WI38 (cell line): ENCODE measurements around the gene KIF26B.
"Not testable (repeated sequence)": the region's sequence is repeated elsewhere in the genome, so short reads cannot be mapped to it uniquely, and the experiment has no call there.

Experiments used
- H3K4me3 ChIP-seq: 2 replicates; pipeline ENCODE4 v1.5.1; 2011; ENCODE audit warnings: low read depth, mild to moderate bottlenecking, control low read depth, low read length
- CTCF ChIP-seq: IDR thresholded peaks from 2 replicates; pipeline ENCODE4 v1.5.1; 2012; ENCODE audit warnings: low read depth, mild to moderate bottlenecking, control low read depth, low read length

KIF26B gene

GRCh38 chr1:245353915-245354775 is 199.4 kb downstream of the KIF26B start:
- TF ChIP-seq CTCF = no peak
- no peak overlapping the region for H3K4me3 ChIP-seq

- not testable (repeated sequence) for H3K4me3 ChIP-seq
These were observed 201.3 kb downstream of the KIF26B start for GRCh38 chr1:245355851-245356630.

GRCh38 chr1:245356891-245357585 is 202.3 kb downstream of the KIF26B start:
- TF ChIP-seq CTCF = no peak
- no peak overlapping the region for H3K4me3 ChIP-seq

GRCh38 chr1:245359101-245359680 is 204.4 kb downstream of the KIF26B start:
- not testable (repeated sequence) for H3K4me3 ChIP-seq

- no peak for TF ChIP-seq CTCF
- H3K4me3 ChIP-seq = no peak overlapping the region
These were observed 206.3 kb downstream of the KIF26B start for GRCh38 chr1:245361065-245361464.

GRCh38 chr1:245361951-245362350 is 207.2 kb downstream of the KIF26B start:
- TF ChIP-seq CTCF = no peak
- H3K4me3 ChIP-seq = no peak overlapping the region

- TF ChIP-seq CTCF = no peak
- H3K4me3 ChIP-seq = no peak overlapping the region
These were observed 208.8 kb downstream of the KIF26B start for GRCh38 chr1:245363461-245364200.
